K562 (cell line): ENCODE results near the gene CHST2. TPM values are rescaled to one million over a fixed set of nuclear protein-coding genes. Genes with fewer than 3 reads are reported as not detected.

Experiments
- HDAC2 ChIP-seq: fragments of 450-650 bp; IDR thresholded peaks from 2 replicates; pipeline ENCODE4 v1.6.1; 2016; ENCODE audit warnings: mild to moderate bottlenecking
- JUNB ChIP-seq: fragments of 450-650 bp; formaldehyde crosslinking; conservative IDR thresholded peaks from 2 replicates; pipeline ENCODE4 v1.4.0; 2020; ENCODE audit warnings: mild to moderate bottlenecking
- MTA3 ChIP-seq: fragments of 450-650 bp; formaldehyde crosslinking; IDR thresholded peaks from 2 replicates; pipeline ENCODE4 v1.6.1; 2017; ENCODE audit warnings: mild to moderate bottlenecking, borderline replicate concordance
- NFE2 ChIP-seq: IDR thresholded peaks from 2 replicates; pipeline ENCODE4 v1.6.1; 2014; ENCODE audit warnings: antibody characterized with exemption, low read depth
- NR2C2 ChIP-seq, 2 experiments: fragments of 200-800 bp in 1 of 2; sonication (Bioruptor generic) in 1 of 2; sonication (generic) in 1 of 2; formaldehyde crosslinking in 1 of 2; IDR thresholded peaks; 2 replicates each; pipeline versions ENCODE4 v1.6.1 to v1.8.0; 2016 to 2022; ENCODE audit warnings: mild to moderate bottlenecking in 1 of 2, missing compliant biosample characterization in 1 of 2, missing genetic modification characterization in 1 of 2, missing genetic modification reagents in 1 of 2
- POLR2H ChIP-seq: IDR thresholded peaks from 2 replicates; pipeline ENCODE4 v1.6.1; 2016; ENCODE audit warnings: missing genetic modification characterization, low read depth, mild to moderate bottlenecking, control low read depth, missing compliant biosample characterization, moderate library complexity
- RBM15 ChIP-seq: fragments of 200-400 bp; formaldehyde crosslinking; IDR thresholded peaks from 2 replicates; pipeline ENCODE4 v1.6.1; 2018; ENCODE audit warnings: mild to moderate bottlenecking, low read length, moderate library complexity; ENCODE audit not compliant: insufficient read depth
- RFX5 ChIP-seq: IDR thresholded peaks from 2 replicates; pipeline ENCODE4 v1.6.1; 2011; ENCODE audit warnings: low read depth, mild to moderate bottlenecking, improper control_type of control experiment, low read length
- polyA plus RNA-seq, 8 experiments: library from polyadenylated mRNA; depleted of rRNA in 4 of 8; stranded (reverse) in 5 of 8; unstranded in 3 of 8; fragments of >200 nt; fragmentation: Nextera tagmentation in 2 of 8; fragmentation: Illumina TruSeq in 1 of 8; extraction: Ambion mirVana in 2 of 8; extraction: Trizol in 1 of 8; gene quantifications; 2 replicates each; pipeline versions ENCODE4 v1.2.1 to v1.2.3, GENCODE V29; 2011 to 2014; ENCODE audit warnings: inconsistent platforms in 1 of 8, missing spikeins in 1 of 8
- total RNA-seq, 7 experiments: library from RNA; depleted of rRNA in 6 of 7; stranded (reverse); fragments of >200 nt in 6 of 7; fragmentation: Illumina TruSeq in 2 of 7; extraction: Trizol in 2 of 7; gene quantifications; 2 replicates each; pipeline versions ENCODE4 v1.2.1 to v1.2.3, GENCODE V29; 2011 to 2021; ENCODE audit warnings: low replicate concordance in 1 of 7
- TF ChIP-seq, protein P1 (sequence below): fragments of 250-450 bp; sonication (Bioruptor Pico); IDR thresholded peaks from 2 replicates; pipeline ENCODE4 v1.5.0; 2022; ENCODE audit warnings: mild to moderate bottlenecking

The CHST2 gene
- total and polyA plus RNA-seq, 9 of the 15 experiments (the other 6 are each of a cell fraction or from before 2014, with no cell fraction given) = 3.4 to 60.3 (median 13.9) TPM

DNA sequence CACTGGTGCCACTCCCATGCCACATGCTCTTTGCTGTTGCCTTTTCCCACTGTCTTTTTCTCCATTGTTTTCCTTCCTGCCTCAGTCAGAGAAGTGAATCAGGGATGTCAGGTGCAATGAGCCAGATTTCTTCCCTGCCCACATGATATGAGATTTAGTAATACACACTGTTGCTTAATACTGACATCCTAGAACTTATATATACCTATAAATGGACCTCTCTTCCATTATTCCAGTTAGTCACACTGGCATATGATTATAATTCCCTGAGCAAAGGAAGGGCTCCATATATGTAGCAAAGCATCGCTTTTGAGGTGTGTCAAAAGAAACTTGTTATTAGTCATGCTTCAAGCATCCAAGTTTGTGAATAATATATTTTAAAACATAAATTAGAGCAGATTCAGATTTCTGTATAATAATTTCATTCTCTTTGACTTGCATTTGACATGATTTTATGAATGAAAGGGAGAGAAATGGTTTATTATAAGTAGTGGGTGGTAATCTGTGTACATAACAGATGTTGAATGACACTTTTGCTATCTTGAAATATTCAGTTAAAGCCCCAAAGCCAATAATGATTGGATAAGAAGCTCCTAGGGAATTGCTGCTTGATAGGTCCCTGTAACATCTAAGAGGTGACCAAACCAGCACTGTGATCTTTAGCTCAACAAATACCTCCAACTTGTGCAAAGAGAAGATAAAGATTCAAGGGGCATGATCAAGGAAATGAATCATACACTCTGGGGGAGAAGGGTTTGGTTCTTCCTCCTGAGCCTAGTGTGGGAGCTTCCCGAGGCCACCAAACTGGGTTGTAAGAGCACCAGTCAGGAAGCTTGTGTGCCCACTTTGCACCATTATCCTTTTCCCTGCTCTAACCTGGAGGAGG, 48.6 kb downstream of the CHST2 start (continued):
- TF ChIP-seq NR2C2 (CRISPR knock-in tag; IDR thresholded peaks at IDR 0.05) (no peak), NR2C2 (tag; IDR thresholded peaks at IDR 0.05) (no peak), RFX5 (no peak), HDAC2 (no peak), POLR2H (tag) (no peak), JUNB (no peak), MTA3 (no peak; the same call in 1 of the 2 replicates), NFE2 (peak; percentile 26; the same call in 1 of the 2 replicates), RBM15 (no peak)
- TF ChIP-seq, protein P1, sequence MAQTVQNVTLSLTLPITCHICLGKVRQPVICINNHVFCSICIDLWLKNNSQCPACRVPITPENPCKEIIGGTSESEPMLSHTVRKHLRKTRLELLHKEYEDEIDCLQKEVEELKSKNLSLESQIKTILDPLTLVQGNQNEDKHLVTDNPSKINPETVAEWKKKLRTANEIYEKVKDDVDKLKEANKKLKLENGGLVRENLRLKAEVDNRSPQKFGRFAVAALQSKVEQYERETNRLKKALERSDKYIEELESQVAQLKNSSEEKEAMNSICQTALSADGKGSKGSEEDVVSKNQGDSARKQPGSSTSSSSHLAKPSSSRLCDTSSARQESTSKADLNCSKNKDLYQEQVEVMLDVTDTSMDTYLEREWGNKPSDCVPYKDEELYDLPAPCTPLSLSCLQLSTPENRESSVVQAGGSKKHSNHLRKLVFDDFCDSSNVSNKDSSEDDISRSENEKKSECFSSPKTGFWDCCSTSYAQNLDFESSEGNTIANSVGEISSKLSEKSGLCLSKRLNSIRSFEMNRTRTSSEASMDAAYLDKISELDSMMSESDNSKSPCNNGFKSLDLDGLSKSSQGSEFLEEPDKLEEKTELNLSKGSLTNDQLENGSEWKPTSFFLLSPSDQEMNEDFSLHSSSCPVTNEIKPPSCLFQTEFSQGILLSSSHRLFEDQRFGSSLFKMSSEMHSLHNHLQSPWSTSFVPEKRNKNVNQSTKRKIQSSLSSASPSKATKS (CRISPR knock-in tag) = no peak
